CD14-positive monocyte (primary cell): Measurements from ENCODE around the gene YTHDC1. TPM values are rescaled to one million over a fixed set of nuclear protein-coding genes. Genes with fewer than 3 reads are reported as not detected.

ENCODE experiments used
- DNase-seq, 3 donors: peaks; one replicate each; pipeline ENCODE4 v3.0.0-alpha.2; 2011 to 2022
- H2AFZ ChIP-seq: 2 replicates; pipeline ENCODE4 v1.6.0; 2012; ENCODE audit warnings: mild to moderate bottlenecking, low read depth, low read length, inconsistent platforms; ENCODE audit not compliant: insufficient read depth, poor library complexity, severe bottlenecking
- H3K27ac ChIP-seq, 2 donors: 1 replicate in 1 of 2; 2 replicates in 1 of 2; pipeline ENCODE4 v1.5.1; 2012 to 2013; ENCODE audit warnings: low read length in 2 of 2, control low read depth in 1 of 2, inconsistent platforms in 1 of 2, low read depth in 1 of 2, mild to moderate bottlenecking in 1 of 2
- H3K27me3 ChIP-seq, 2 donors: one replicate each; pipeline versions ENCODE4 v1.6.0 to v1.6.1; 2011 to 2013; ENCODE audit warnings: low read length in 2 of 2; ENCODE audit not compliant: control insufficient read depth in 2 of 2, insufficient read depth in 2 of 2
- H3K36me3 ChIP-seq, 2 donors: replicated peaks in 1 of 2; 1 replicate in 1 of 2; 2 replicates in 1 of 2; pipeline versions ENCODE4 v1.5.1 to v1.6.1; 2012 to 2013; ENCODE audit warnings: low read length in 2 of 2, control low read depth in 1 of 2, inconsistent platforms in 1 of 2, mild to moderate bottlenecking in 1 of 2; ENCODE audit not compliant: insufficient read depth in 2 of 2, control insufficient read depth in 1 of 2
- H3K4me1 ChIP-seq, 2 donors: 1 replicate in 1 of 2; 2 replicates in 1 of 2; pipeline versions ENCODE4 v1.5.1 to v1.6.1; 2012 to 2013; ENCODE audit warnings: low read length in 2 of 2, control low read depth in 1 of 2, inconsistent platforms in 1 of 2, mild to moderate bottlenecking in 1 of 2, moderate library complexity in 1 of 2; ENCODE audit not compliant: insufficient read depth in 2 of 2, control insufficient read depth in 1 of 2
- H3K4me2 ChIP-seq: replicated peaks from 2 replicates; pipeline ENCODE3; 2012; ENCODE audit warnings: low read length, moderate library complexity, mild to moderate bottlenecking; ENCODE audit not compliant: poor library complexity, severe bottlenecking; ENCODE audit errors: extremely low read depth
- H3K4me3 ChIP-seq, 3 experiments: fragments of 200-600 bp in 1 of 3; sonication (generic) in 1 of 3; replicated peaks in 1 of 3; 1 replicate in 2 of 3; 2 replicates in 1 of 3; pipeline ENCODE4 v1.5.1; 2011 to 2013; ENCODE audit warnings: low read length in 3 of 3, mild to moderate bottlenecking in 3 of 3, control low read depth in 2 of 3, low read depth in 2 of 3, inconsistent platforms in 1 of 3, moderate library complexity in 1 of 3
- H3K79me2 ChIP-seq: 2 replicates; pipeline ENCODE4 v1.6.0; 2012; ENCODE audit warnings: mild to moderate bottlenecking, control low read depth, inconsistent platforms, low read length, moderate library complexity; ENCODE audit not compliant: insufficient read depth
- H3K9ac ChIP-seq: 2 replicates; pipeline ENCODE4 v1.6.0; 2017; ENCODE audit warnings: low read length, mild to moderate bottlenecking; ENCODE audit not compliant: insufficient read depth, poor library complexity, severe bottlenecking
- H3K9me3 ChIP-seq, 2 donors: replicated peaks in 1 of 2; 1 replicate in 1 of 2; 2 replicates in 1 of 2; pipeline versions ENCODE4 v1.5.1 to v1.6.1; 2012 to 2013; ENCODE audit warnings: low read length in 2 of 2, control low read depth in 1 of 2; ENCODE audit not compliant: control insufficient read depth in 1 of 2, insufficient read depth in 1 of 2
- H4K20me1 ChIP-seq: 2 replicates; pipeline ENCODE4 v1.6.0; 2012; ENCODE audit warnings: mild to moderate bottlenecking, low read length, control low read depth, moderate library complexity; ENCODE audit not compliant: insufficient read depth
- H3K27ac Mint-ChIP-seq, 7 donors: one replicate each; pipeline ENCODE4 v1.8.0; 2020; ENCODE audit warnings: mild to moderate bottlenecking in 7 of 7, mixed read lengths in 7 of 7, moderate library complexity in 6 of 7, inconsistent platforms in 2 of 7
- H3K27me3 Mint-ChIP-seq, 3 donors: one replicate each; pipeline ENCODE4 v1.8.0; 2021 to 2022; ENCODE audit warnings: low read depth in 3 of 3, mild to moderate bottlenecking in 3 of 3, mixed read lengths in 3 of 3, moderate library complexity in 3 of 3, inconsistent platforms in 1 of 3
- H3K36me3 Mint-ChIP-seq, 2 donors: one replicate each; pipeline ENCODE4 v1.8.0; 2020; ENCODE audit warnings: mixed read lengths in 2 of 2, inconsistent platforms in 1 of 2, mild to moderate bottlenecking in 1 of 2
- H3K4me1 Mint-ChIP-seq: one replicate; pipeline ENCODE4 v1.8.0; 2020; ENCODE audit warnings: mild to moderate bottlenecking, mixed read lengths
- H3K4me3 Mint-ChIP-seq, 2 donors: one replicate each; pipeline ENCODE4 v1.8.0; 2020; ENCODE audit warnings: mild to moderate bottlenecking in 2 of 2, mixed read lengths in 2 of 2, moderate library complexity in 1 of 2
- H3K9me3 Mint-ChIP-seq, 7 donors: one replicate each; pipeline ENCODE4 v1.8.0; 2020 to 2022; ENCODE audit warnings: mixed read lengths in 7 of 7, mild to moderate bottlenecking in 6 of 7, moderate library complexity in 6 of 7, inconsistent platforms in 2 of 7
- WGBS: methylation state at CpG from one replicate; pipeline ENCODE4 v1.1.5; 2013; ENCODE audit warnings: missing lambda C conversion rate; ENCODE audit not compliant: insufficient coverage; 5-methylcytosine and 5-hydroxymethylcytosine counted together
- intact Hi-C, 2 donors: fragments of 100-400 bp; cut with micrococcal nuclease; formaldehyde crosslinking; loops; one replicate each; pipeline versions ENCODE4 v1.15.0 to v1.15.1; 2023
- polyA plus RNA-seq, 3 donors: library from polyadenylated mRNA; depleted of rRNA in 1 of 3; unstranded in 2 of 3; stranded (reverse) in 1 of 3; fragments of 300-500 nt in 2 of 3; fragments of >200 nt in 1 of 3; fragmentation: Illumina TruSeq in 2 of 3; gene quantifications; 1 replicate in 2 of 3; 2 replicates in 1 of 3; pipeline ENCODE4 v1.2.3, GENCODE V29; 2012 to 2021
- TF ChIP-seq, protein P1 (sequence below): fragments of 200-600 bp; IDR thresholded peaks from one replicate; pipeline ENCODE4 v1.8.0; 2022; ENCODE audit warnings: antibody characterized with exemption, mild to moderate bottlenecking

The YTHDC1 gene
- polyA plus RNA-seq, 3 donors: 11.0 to 30.8 (median 11.5) TPM

DNA sequence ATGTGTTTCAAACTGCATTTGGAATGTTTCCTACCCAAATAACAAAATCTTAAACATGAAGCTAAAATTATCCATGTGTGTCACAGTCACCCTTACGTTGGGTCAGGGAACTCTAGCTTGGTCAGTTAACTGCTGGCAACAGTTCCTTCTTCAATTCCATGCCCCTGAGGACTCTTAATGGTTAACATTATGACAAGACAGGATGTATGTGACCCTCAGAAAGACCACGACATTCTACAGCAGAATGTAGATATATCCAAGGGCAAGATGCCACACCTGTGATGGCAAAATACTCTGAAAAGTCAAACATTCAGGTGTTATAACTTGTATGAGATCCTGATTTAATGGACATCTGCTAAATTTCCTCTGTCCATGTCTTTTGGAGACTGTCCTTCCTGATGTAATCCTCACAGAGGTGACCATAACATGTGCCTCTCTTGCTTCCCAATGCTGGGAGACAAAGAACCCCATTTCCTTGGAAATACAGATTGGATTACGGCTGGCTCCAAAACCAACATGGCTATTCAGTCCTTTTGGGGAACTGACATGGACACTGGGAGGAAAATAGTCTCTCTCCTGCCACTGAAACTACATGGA, 39.1 kb downstream of the YTHDC1 start:
- Histone ChIP-seq H3K27me3 (no peaks in the 10 kb centered on the region), H3K79me2 (no peaks in the 10 kb centered on the region), H3K4me3 (no peak overlapping the region), H3K9me3 (no peaks in the 10 kb centered on the region), H3K36me3 (peaks cover 38 to 42% of the 10 kb centered on the region in 2 donors), H3K27ac (no peak overlapping the region), H3K4me2 (no peak overlapping the region), H4K20me1 (peaks cover 5% of the 10 kb centered on the region), H3K4me1 (no peaks in the 10 kb centered on the region), H3K9ac (no peak overlapping the region), H2AFZ (no peak overlapping the region)
- Mint-ChIP-seq H3K27ac (no peak overlapping the region), H3K4me3 (no peak overlapping the region), H3K9me3 (peaks cover 0 to 6% (median 0%) of the 10 kb centered on the region in 7 donors), H3K4me1 (no peaks in the 10 kb centered on the region), H3K36me3 (peaks cover 34 to 43% of the 10 kb centered on the region in 2 donors), H3K27me3 (peaks cover 2 to 8% (median 3%) of the 10 kb centered on the region in 3 donors)
- WGBS: 65% methylated on average over 2 of the region's 3 CpGs
- TF ChIP-seq, protein P1, sequence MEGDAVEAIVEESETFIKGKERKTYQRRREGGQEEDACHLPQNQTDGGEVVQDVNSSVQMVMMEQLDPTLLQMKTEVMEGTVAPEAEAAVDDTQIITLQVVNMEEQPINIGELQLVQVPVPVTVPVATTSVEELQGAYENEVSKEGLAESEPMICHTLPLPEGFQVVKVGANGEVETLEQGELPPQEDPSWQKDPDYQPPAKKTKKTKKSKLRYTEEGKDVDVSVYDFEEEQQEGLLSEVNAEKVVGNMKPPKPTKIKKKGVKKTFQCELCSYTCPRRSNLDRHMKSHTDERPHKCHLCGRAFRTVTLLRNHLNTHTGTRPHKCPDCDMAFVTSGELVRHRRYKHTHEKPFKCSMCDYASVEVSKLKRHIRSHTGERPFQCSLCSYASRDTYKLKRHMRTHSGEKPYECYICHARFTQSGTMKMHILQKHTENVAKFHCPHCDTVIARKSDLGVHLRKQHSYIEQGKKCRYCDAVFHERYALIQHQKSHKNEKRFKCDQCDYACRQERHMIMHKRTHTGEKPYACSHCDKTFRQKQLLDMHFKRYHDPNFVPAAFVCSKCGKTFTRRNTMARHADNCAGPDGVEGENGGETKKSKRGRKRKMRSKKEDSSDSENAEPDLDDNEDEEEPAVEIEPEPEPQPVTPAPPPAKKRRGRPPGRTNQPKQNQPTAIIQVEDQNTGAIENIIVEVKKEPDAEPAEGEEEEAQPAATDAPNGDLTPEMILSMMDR: no peak
- no peak for DNase-seq
- intact Hi-C loops: no loop called here

DNA sequence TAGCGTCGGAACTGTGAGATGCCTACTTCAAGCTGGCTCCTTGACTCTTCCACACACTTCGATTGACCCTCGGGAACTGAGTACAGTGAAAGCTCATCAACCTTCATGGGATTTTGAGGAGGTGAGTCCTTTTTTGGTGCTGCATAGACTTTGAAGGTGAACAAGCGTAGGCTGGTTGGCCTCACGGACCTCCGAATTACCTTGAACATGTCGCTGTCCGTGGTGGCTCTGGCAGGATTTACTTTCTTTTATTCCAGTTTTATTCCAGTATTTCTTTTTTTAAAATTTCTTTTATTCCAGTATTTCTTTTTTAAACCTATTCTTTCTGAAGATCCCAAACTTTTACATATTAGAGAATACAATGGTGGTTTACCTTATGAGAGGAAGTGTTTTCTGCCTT, 45.2 kb downstream of the YTHDC1 start:
- no peaks in the 10 kb centered on the region for H3K36me3 ChIP-seq
- Mint-ChIP-seq H3K9me3 (peaks cover 0 to 5% (median 0%) of the 10 kb centered on the region in 7 donors), H3K27ac (no peak overlapping the region), H3K36me3 (no peaks in the 10 kb centered on the region), H3K4me1 (no peaks in the 10 kb centered on the region), H3K27me3 (peaks cover 0 to 12% (median 2%) of the 10 kb centered on the region in 3 donors), H3K4me3 (no peak overlapping the region)
- TF ChIP-seq, protein P1: no peak
- no peaks in the 10 kb centered on the region for H3K79me2 ChIP-seq
- no peaks in the 10 kb centered on the region for H4K20me1 ChIP-seq
- no peak overlapping the region for H3K4me2 ChIP-seq
- H3K9me3 ChIP-seq: no peaks in the 10 kb centered on the region
- H2AFZ ChIP-seq: no peak overlapping the region
- no peaks in the 10 kb centered on the region for H3K4me1 ChIP-seq
- intact Hi-C loops: no loop called here
- no peak overlapping the region for H3K9ac ChIP-seq
- H3K27ac ChIP-seq: no peak overlapping the region
- 83% methylated on average over 1 of the region's 9 CpGs for WGBS
- H3K27me3 ChIP-seq: no peaks in the 10 kb centered on the region
- H3K4me3 ChIP-seq: no peak overlapping the region
- no peak for DNase-seq
